SK-N-MC (cell line): ENCODE data around the gene GATC.

Experiments used
- DNase-seq: peaks from one replicate; pipeline ENCODE4 v3.0.0-alpha.2; 2011; ENCODE audit warnings: low read depth, low spot score
- H3K27ac ChIP-seq: fragments of 200-600 bp; sonication (generic); 2 replicates; pipeline ENCODE4 v1.5.1; 2016; ENCODE audit warnings: mixed run types
- H3K36me3 ChIP-seq: fragments of 200-600 bp; sonication (generic); 2 replicates; pipeline ENCODE4 v1.6.1; 2017; ENCODE audit warnings: antibody characterized with exemption, low read length, mixed read lengths; ENCODE audit not compliant: insufficient read depth
- H3K4me3 ChIP-seq: fragments of 200-600 bp; sonication (generic); 2 replicates; pipeline ENCODE4 v1.5.1; 2016
- H3K9ac ChIP-seq: fragments of 200-600 bp; sonication (generic); 2 replicates; pipeline ENCODE4 v1.8.0; 2017; ENCODE audit warnings: mixed run types, mixed read lengths; ENCODE audit not compliant: insufficient read length
- H3K9me3 ChIP-seq: fragments of 200-600 bp; sonication (generic); 2 replicates; pipeline ENCODE4 v1.6.1; 2017; ENCODE audit warnings: low read depth, mild to moderate bottlenecking, antibody characterized with exemption, low read length, moderate library complexity, mixed read lengths
- EZH2 ChIP-seq: fragments of 200-600 bp; sonication (generic); IDR thresholded peaks from one replicate; pipeline ENCODE4 v1.6.1; 2017; ENCODE audit warnings: antibody characterized with exemption
- FOXP2 ChIP-seq: optimal IDR thresholded peaks from 2 replicates; pipeline ENCODE3; 2011; ENCODE audit warnings: mild to moderate bottlenecking, moderate library complexity; ENCODE audit not compliant: insufficient read depth; ENCODE audit errors: extremely low read length, control extremely low read depth
- POLR2AphosphoS5 ChIP-seq: IDR thresholded peaks from 2 replicates; pipeline ENCODE4 v1.6.1; 2012; ENCODE audit warnings: mild to moderate bottlenecking, low read depth, low read length, borderline replicate concordance

The GATC gene

GRCh38 chr12:120408771-120409170 is 37.5 kb upstream of the GATC start:
- no peak overlapping the region for H3K9ac ChIP-seq
- no peaks in the 10 kb centered on the region for H3K36me3 ChIP-seq
- H3K4me3 ChIP-seq = no peak overlapping the region
- H3K9me3 ChIP-seq = no peaks in the 10 kb centered on the region
- H3K27ac ChIP-seq = no peak overlapping the region
- no peak for TF ChIP-seq POLR2AphosphoS5
- no peak for TF ChIP-seq FOXP2
- no peak for TF ChIP-seq EZH2
- DNase-seq = no peak

GRCh38 chr12:120412421-120412820 is 33.8 kb upstream of the GATC start:
- TF ChIP-seq POLR2AphosphoS5 = no peak
- TF ChIP-seq FOXP2 = no peak
- no peak for TF ChIP-seq EZH2
- no peak for DNase-seq

DNA sequence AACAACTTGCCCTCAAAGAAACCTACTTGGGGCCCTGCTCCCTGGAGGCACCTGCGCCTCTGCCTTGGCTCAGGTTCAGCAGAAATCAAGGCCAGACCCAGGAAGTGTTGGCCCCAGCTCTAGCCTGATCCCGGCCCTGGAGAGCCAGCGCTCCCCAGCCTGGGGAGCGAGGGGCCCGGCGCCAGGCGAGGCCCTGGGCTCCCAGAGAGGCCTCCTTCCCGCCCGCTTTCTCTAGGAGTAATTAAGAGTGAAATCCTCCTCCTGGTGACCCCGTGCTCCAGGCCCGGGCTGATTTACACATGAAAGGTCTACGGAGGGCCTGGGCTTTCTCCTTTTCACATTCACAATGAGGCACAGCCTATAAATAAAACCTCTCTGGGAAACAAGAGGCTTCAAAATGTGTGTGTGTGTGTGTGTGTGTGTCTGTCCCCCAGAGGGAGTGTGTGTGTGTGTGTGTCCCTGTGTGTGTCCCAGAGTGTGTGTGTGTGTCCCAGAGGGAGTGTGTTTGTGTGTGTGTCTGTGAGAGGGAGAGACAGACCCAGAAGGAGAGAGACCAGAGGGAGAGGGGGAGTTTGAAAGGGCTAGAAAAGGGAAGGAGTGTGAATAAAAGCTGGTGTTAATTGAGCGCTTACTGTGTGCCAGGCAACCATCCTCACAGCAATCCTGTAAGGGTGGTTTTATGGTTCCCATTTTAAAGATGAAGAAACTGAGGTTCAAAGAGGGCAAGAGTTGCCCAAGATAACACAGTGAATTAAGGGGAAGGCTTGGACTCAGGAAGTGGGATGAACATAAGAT is 32.1 kb upstream of the GATC start:
- H3K27ac ChIP-seq = 0 out of 2 replicates have a peak overlapping the region, but pooled peaks have one; percentile 26
- no peaks in the 10 kb centered on the region for H3K9me3 ChIP-seq
- TF ChIP-seq EZH2 (no peak), FOXP2 (no peak), POLR2AphosphoS5 (no peak)
- H3K9ac ChIP-seq = peak overlapping the region; percentile 6
- H3K4me3 ChIP-seq = no peak overlapping the region
- H3K36me3 ChIP-seq = no peaks in the 10 kb centered on the region
- DNase-seq = no peak

More at GRCh38 chr12:120412421-120412820, 33.8 kb upstream of the GATC start:
- Histone ChIP-seq H3K27ac (no peak overlapping the region), H3K9ac (no peak overlapping the region), H3K36me3 (no peaks in the 10 kb centered on the region), H3K4me3 (no peak overlapping the region), H3K9me3 (no peaks in the 10 kb centered on the region)

DNA sequence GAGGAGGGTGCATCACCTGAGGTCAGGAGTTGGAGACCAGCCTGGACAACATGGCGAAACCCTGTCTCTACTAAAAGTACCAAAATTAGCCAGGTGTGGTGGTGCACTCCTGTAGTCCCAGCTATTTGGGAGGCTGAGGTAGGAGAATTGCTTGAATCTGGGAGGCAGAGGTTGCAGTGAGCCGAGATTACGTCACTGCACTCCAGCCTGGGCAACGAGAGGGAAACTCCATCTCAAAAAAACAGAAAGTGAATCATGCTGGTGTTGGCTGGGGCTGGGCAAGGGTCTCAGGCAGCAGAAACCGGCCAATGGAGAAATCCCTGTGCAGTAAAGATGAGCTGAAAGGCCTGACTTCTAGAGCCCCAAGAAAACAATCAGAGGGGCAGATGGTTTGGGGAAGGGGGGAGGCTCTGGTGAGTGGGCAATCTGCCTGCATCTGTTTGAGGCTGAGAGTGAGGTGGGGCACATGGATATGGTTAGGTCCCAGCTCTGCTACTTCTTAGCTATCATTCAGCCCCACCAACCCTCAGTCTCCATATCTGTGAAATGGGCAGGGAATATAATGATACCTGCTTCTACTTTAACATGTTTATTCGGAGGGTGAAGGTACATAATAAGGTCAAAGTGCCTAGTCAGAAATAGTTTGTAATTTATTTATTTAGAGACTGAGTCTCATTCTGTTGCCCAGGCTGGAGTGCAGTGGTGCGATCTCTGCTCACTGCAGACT is 29.6 kb upstream of the GATC start:
- Histone ChIP-seq H3K9me3 (no peaks in the 10 kb centered on the region), H3K4me3 (no peak overlapping the region), H3K27ac (no peak overlapping the region), H3K36me3 (no peaks in the 10 kb centered on the region), H3K9ac (no peak overlapping the region)
- DNase-seq = no peak
- TF ChIP-seq POLR2AphosphoS5 (no peak), FOXP2 (no peak), EZH2 (no peak)

DNA sequence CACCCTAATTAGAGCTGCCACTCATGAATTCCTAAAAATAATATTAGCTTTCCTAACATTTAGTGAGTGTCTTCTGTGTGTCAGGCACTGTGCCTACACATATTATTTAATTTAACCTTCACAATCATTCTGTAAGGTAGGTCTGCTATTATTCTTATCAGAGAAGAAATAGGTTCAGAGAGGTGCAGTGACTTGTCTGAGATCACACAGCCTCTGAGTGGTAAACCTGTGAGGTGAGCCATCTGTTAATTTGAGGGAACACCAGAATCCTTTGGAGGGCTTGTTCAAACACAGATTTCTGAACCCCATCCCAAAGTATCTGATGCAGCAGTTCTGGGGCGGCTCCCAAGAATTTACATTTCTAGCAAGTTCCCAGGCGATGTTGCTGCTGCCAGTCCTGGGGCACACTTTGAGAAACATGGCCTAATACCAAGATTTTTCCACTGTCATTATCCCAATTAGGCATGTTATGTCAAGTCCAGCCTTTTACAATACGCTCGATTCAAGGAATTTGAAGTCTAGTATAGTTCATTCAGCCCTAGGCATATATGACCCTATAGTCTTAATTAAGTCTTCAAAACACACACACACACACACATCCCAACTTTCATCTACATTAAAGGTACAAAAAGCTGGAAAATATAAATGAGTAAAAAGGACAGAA is 28.2 kb upstream of the GATC start:
- Histone ChIP-seq H3K36me3 (no peaks in the 10 kb centered on the region), H3K4me3 (no peak overlapping the region), H3K9me3 (no peaks in the 10 kb centered on the region), H3K27ac (no peak overlapping the region), H3K9ac (no peak overlapping the region)
- no peak for TF ChIP-seq FOXP2
- no peak for TF ChIP-seq POLR2AphosphoS5
- no peak for TF ChIP-seq EZH2
- no peak for DNase-seq

- TF ChIP-seq EZH2 (no peak), FOXP2 (no peak), POLR2AphosphoS5 (no peak)
- Histone ChIP-seq H3K9ac (no peak overlapping the region), H3K36me3 (no peaks in the 10 kb centered on the region), H3K4me3 (no peak overlapping the region), H3K27ac (no peak overlapping the region), H3K9me3 (no peaks in the 10 kb centered on the region)
- DNase-seq = no peak
These were observed 24.5 kb upstream of the GATC start for GRCh38 chr12:120421701-120422100.

DNA sequence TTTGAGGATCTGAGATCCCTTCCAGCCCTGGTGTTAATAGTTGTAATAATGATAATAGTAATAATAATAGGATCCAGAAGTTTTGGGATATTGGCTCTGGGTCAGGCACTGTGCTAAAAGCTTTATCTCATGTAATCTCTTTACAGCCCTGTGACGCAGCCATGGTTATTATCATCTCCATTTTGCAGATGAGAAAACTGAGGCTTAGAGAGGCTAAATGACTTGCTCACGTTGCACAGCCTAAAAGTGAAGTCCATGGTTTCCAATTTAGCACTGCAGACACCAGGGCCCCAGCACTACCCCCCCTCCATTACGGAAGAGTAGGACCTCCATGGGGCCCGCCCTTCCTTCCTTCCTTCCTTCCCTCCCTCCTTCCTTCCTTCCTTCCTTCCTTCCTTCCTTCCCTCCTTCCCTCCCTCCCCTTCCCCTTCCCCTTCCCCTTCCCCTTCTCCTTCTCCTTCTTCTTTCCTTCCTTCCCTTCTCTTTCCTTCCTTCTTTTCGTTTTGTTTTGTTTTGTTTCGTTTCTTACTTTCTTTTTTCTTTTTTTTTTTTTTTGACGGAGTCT is 23.3 kb upstream of the GATC start:
- TF ChIP-seq EZH2 (no peak), POLR2AphosphoS5 (no peak), FOXP2 (no peak)

DNA sequence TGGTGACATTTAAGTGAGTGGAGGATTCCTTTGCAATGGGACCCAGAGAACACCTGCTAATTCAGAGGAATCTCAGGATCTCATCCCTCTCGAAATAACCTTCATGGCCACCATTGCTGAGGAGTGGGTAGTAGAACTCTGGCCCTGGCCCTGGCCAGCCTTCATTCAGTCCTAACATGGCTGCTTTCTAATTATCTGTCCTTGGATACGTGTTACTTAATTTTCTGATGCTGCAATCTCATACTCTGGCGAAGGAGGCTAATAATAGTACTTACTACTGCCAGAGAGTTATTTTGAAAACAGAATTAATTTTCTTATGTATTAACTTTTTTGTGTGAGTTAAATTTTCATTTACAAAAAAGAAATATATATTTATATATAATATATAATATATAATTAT is 20.4 kb upstream of the GATC start:
- H3K4me3 ChIP-seq = no peak overlapping the region
- no peak overlapping the region for H3K27ac ChIP-seq
- no peaks in the 10 kb centered on the region for H3K9me3 ChIP-seq
- no peak overlapping the region for H3K9ac ChIP-seq
- no peaks in the 10 kb centered on the region for H3K36me3 ChIP-seq
- TF ChIP-seq POLR2AphosphoS5 (no peak), FOXP2 (no peak), EZH2 (no peak)
- no peak for DNase-seq

More for the DNA sequence above, 23.3 kb upstream of the GATC start:
- DNase-seq = no peak
- Histone ChIP-seq H3K4me3 (no peak overlapping the region), H3K27ac (no peak overlapping the region), H3K9ac (no peak overlapping the region), H3K36me3 (no peaks in the 10 kb centered on the region), H3K9me3 (no peaks in the 10 kb centered on the region)
